GM23338 (cell line): ENCODE data around the gene ANKRD17. TPM values are rescaled to one million over a fixed set of nuclear protein-coding genes. Genes with fewer than 3 reads are reported as not detected.
"Not testable (repeated sequence)": the region's sequence is repeated elsewhere in the genome, so short reads cannot be mapped to it uniquely, and the experiment has no call there.

Experiments
- ATAC-seq: fragments of 200-7000 bp; cut with Tn5 transposase; 3 replicates; pipeline ENCODE4 v1.9.1; 2020
- DNase-seq: peaks from one replicate; pipeline ENCODE4 v3.0.0-alpha.2; 2015; ENCODE audit warnings: low spot score
- H2AFZ ChIP-seq: fragments of 200-600 bp; sonication (generic); 2 replicates; pipeline ENCODE4 v1.8.0; 2016; ENCODE audit warnings: antibody characterized with exemption, mild to moderate bottlenecking, moderate library complexity
- H3F3A ChIP-seq: fragments of 200-600 bp; sonication (generic); replicated peaks from 2 replicates; pipeline ENCODE4 v1.8.0; 2017; ENCODE audit warnings: antibody characterized with exemption, mixed run types, low read depth
- H3K27ac ChIP-seq: fragments of 200-600 bp; sonication (generic); 2 replicates; pipeline ENCODE4 v1.6.1; 2016; ENCODE audit warnings: low read depth
- H3K27me3 ChIP-seq: fragments of 200-600 bp; sonication (generic); 2 replicates; pipeline ENCODE4 v1.8.0; 2016; ENCODE audit warnings: mild to moderate bottlenecking, mixed run types, moderate library complexity; ENCODE audit not compliant: insufficient read depth
- H3K36me3 ChIP-seq: fragments of 200-600 bp; sonication (generic); 2 replicates; pipeline ENCODE4 v1.8.0; 2016; ENCODE audit warnings: mild to moderate bottlenecking; ENCODE audit not compliant: insufficient read depth
- H3K4me1 ChIP-seq: fragments of 200-600 bp; sonication (generic); 2 replicates; pipeline ENCODE4 v1.8.0; 2016; ENCODE audit warnings: mild to moderate bottlenecking, moderate library complexity; ENCODE audit not compliant: insufficient read depth
- H3K4me2 ChIP-seq: fragments of 200-600 bp; sonication (generic); 2 replicates; pipeline ENCODE4 v1.7.1; 2017; ENCODE audit warnings: mixed run types
- H3K4me3 ChIP-seq: fragments of 200-600 bp; sonication (generic); 2 replicates; pipeline ENCODE4 v1.6.1; 2016; ENCODE audit warnings: mixed run types
- H3K79me2 ChIP-seq: fragments of 200-600 bp; sonication (generic); replicated peaks from 2 replicates; pipeline ENCODE4 v1.8.0; 2017; ENCODE audit warnings: mild to moderate bottlenecking; ENCODE audit not compliant: insufficient read depth
- H3K9me2 ChIP-seq: fragments of 200-600 bp; sonication (generic); 2 replicates; pipeline ENCODE4 v1.8.0; 2017; ENCODE audit not compliant: insufficient read depth
- H4K20me1 ChIP-seq: fragments of 200-600 bp; sonication (generic); replicated peaks from 2 replicates; pipeline ENCODE4 v1.8.0; 2017; ENCODE audit warnings: mild to moderate bottlenecking; ENCODE audit not compliant: insufficient read depth
- H3K27ac Mint-ChIP-seq: 2 replicates; pipeline ENCODE4 v1.8.0; 2020; ENCODE audit warnings: inconsistent platforms, mild to moderate bottlenecking, moderate library complexity, mixed read lengths
- H3K27me3 Mint-ChIP-seq: 3 replicates; pipeline ENCODE4 v1.8.0; 2022; ENCODE audit warnings: low read depth, mild to moderate bottlenecking, moderate library complexity, mixed read lengths, inconsistent platforms; ENCODE audit not compliant: insufficient read depth, poor library complexity
- H3K36me3 Mint-ChIP-seq: 3 replicates; pipeline ENCODE4 v1.8.0; 2021; ENCODE audit warnings: low read depth, mild to moderate bottlenecking, inconsistent platforms, moderate library complexity, mixed read lengths
- H3K4me1 Mint-ChIP-seq: 3 replicates; pipeline ENCODE4 v1.8.0; 2020; ENCODE audit warnings: mild to moderate bottlenecking, inconsistent platforms, mixed read lengths
- H3K4me3 Mint-ChIP-seq: 3 replicates; pipeline ENCODE4 v1.8.0; 2021; ENCODE audit warnings: moderate library complexity, mild to moderate bottlenecking, inconsistent platforms, mixed read lengths
- H3K9me3 Mint-ChIP-seq: 3 replicates; pipeline ENCODE4 v1.8.0; 2020; ENCODE audit warnings: moderate library complexity, mild to moderate bottlenecking, inconsistent platforms, mixed read lengths
- CREB1 ChIP-seq: fragments of 250-450 bp; sonication (Bioruptor Pico); IDR thresholded peaks from 2 replicates; pipeline ENCODE4 v1.5.0; 2020; ENCODE audit warnings: low read depth, mild to moderate bottlenecking, moderate library complexity
- JUNB ChIP-seq: IDR thresholded peaks from one replicate; pipeline ENCODE4 v1.6.1; 2016; ENCODE audit warnings: antibody characterized with exemption; ENCODE audit not compliant: unreplicated experiment
- NANOG ChIP-seq: IDR thresholded peaks from 2 replicates; pipeline ENCODE4 v1.6.1; 2016; ENCODE audit warnings: antibody characterized with exemption, borderline replicate concordance
- ZNF331 ChIP-seq: fragments of 250-450 bp; sonication (Bioruptor Pico); IDR thresholded peaks from 2 replicates; pipeline ENCODE4 v1.5.0; 2020; ENCODE audit warnings: low read depth, mild to moderate bottlenecking, moderate library complexity
- polyA plus RNA-seq: library from polyadenylated mRNA; unstranded; fragments of >200 nt; fragmentation: Nextera tagmentation; extraction: Ambion mirVana; gene quantifications from 2 replicates; pipeline ENCODE4 v1.2.1, GENCODE V29; 2016
- total RNA-seq: library from RNA; depleted of rRNA; stranded (reverse); fragments of >200 nt; shearing (Covaris generic); gene quantifications from 2 replicates; pipeline ENCODE4 v1.2.3, GENCODE V29; 2014
- TF ChIP-seq, protein P1 (sequence below): fragments of 250-450 bp; sonication (Bioruptor Pico); IDR thresholded peaks from 2 replicates; pipeline ENCODE4 v1.5.0; 2020; ENCODE audit warnings: mild to moderate bottlenecking, moderate library complexity

The ANKRD17 gene
- total and polyA plus RNA-seq, 2 experiments from 2014 or later, result 41.9 to 85.3 TPM

DNA sequence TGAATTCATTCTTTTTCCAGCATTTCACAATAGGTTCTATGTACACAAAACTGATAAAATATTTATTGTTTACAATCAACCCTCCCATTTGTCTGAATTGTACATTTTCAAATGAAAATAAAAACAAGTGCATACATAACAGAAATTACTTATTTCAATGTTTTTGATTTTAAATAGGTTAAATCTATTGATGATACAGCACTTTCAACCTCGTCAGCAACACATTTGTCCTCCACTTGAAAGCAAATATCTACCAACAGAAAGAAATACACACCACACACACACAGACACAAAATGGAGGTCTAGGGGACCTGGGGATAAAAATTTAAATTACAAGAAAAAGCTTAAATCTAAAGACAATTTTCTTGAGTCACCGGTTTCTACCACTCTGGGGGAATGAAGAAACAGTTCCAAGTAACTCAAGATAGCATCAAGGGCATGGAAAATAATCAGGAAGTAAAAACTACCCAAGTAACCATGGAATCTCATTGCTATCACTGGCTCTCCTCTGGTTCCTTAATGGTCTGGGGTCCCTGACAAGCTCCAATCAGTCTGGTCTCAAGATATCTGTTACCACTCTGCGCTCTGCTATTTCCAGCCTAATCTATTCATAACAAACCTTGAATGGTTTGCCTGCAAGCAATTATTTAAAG, 27.6 kb downstream of the ANKRD17 start:
- H3F3A ChIP-seq, result no peaks in the 10 kb centered on the region
- no peaks in the 10 kb centered on the region for H3K27me3 ChIP-seq
- no peak overlapping the region for H3K27ac ChIP-seq
- H3K4me3 ChIP-seq, result no peak overlapping the region
- DNase-seq (no peak), ATAC-seq (no peak)
- peak overlapping the region; percentile 55 for H3K27ac Mint-ChIP-seq
- H3K4me1 Mint-ChIP-seq, result no peaks in the 10 kb centered on the region
- H3K9me2 ChIP-seq, result no peaks in the 10 kb centered on the region
- H3K4me3 Mint-ChIP-seq, result no peak overlapping the region
- peaks cover 1% of the 10 kb centered on the region for H3K27me3 Mint-ChIP-seq
- no peaks in the 10 kb centered on the region for H3K9me3 Mint-ChIP-seq
- peaks cover 5% of the 10 kb centered on the region; the same call in 1 of the 2 replicates for H4K20me1 ChIP-seq
- no peaks in the 10 kb centered on the region for H3K4me1 ChIP-seq
- no peak for TF ChIP-seq ZNF331 (CRISPR knock-in tag)
- no peak for TF ChIP-seq NANOG
- TF ChIP-seq CREB1 (CRISPR knock-in tag), result no peak
- TF ChIP-seq, protein P1, sequence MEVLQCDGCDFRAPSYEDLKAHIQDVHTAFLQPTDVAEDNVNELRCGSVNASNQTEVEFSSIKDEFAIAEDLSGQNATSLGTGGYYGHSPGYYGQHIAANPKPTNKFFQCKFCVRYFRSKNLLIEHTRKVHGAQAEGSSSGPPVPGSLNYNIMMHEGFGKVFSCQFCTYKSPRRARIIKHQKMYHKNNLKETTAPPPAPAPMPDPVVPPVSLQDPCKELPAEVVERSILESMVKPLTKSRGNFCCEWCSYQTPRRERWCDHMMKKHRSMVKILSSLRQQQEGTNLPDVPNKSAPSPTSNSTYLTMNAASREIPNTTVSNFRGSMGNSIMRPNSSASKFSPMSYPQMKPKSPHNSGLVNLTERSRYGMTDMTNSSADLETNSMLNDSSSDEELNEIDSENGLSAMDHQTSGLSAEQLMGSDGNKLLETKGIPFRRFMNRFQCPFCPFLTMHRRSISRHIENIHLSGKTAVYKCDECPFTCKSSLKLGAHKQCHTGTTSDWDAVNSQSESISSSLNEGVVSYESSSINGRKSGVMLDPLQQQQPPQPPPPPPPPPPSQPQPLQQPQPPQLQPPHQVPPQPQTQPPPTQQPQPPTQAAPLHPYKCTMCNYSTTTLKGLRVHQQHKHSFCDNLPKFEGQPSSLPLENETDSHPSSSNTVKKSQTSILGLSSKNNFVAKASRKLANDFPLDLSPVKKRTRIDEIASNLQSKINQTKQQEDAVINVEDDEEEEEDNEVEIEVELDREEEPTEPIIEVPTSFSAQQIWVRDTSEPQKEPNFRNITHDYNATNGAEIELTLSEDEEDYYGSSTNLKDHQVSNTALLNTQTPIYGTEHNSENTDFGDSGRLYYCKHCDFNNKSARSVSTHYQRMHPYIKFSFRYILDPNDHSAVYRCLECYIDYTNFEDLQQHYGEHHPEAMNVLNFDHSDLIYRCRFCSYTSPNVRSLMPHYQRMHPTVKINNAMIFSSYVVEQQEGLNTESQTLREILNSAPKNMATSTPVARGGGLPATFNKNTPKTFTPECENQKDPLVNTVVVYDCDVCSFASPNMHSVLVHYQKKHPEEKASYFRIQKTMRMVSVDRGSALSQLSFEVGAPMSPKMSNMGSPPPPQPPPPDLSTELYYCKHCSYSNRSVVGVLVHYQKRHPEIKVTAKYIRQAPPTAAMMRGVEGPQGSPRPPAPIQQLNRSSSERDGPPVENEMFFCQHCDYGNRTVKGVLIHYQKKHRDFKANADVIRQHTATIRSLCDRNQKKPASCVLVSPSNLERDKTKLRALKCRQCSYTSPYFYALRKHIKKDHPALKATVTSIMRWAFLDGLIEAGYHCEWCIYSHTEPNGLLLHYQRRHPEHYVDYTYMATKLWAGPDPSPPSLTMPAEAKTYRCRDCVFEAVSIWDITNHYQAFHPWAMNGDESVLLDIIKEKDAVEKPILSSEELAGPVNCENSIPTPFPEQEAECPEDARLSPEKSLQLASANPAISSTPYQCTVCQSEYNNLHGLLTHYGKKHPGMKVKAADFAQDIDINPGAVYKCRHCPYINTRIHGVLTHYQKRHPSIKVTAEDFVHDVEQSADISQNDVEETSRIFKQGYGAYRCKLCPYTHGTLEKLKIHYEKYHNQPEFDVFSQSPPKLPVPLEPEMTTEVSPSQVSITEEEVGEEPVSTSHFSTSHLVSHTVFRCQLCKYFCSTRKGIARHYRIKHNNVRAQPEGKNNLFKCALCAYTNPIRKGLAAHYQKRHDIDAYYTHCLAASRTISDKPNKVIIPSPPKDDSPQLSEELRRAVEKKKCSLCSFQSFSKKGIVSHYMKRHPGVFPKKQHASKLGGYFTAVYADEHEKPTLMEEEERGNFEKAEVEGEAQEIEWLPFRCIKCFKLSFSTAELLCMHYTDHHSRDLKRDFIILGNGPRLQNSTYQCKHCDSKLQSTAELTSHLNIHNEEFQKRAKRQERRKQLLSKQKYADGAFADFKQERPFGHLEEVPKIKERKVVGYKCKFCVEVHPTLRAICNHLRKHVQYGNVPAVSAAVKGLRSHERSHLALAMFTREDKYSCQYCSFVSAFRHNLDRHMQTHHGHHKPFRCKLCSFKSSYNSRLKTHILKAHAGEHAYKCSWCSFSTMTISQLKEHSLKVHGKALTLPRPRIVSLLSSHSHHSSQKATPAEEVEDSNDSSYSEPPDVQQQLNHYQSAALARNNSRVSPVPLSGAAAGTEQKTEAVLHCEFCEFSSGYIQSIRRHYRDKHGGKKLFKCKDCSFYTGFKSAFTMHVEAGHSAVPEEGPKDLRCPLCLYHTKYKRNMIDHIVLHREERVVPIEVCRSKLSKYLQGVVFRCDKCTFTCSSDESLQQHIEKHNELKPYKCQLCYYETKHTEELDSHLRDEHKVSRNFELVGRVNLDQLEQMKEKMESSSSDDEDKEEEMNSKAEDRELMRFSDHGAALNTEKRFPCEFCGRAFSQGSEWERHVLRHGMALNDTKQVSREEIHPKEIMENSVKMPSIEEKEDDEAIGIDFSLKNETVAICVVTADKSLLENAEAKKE, result no peak
- TF ChIP-seq JUNB, result no peak
- H3K79me2 ChIP-seq, result peaks cover 100% of the 10 kb centered on the region
- no peak overlapping the region for H3K4me2 ChIP-seq
- H3K36me3 ChIP-seq, result no peaks in the 10 kb centered on the region
- H2AFZ ChIP-seq, result no peak overlapping the region
- H3K36me3 Mint-ChIP-seq, result peaks cover 25% of the 10 kb centered on the region

DNA sequence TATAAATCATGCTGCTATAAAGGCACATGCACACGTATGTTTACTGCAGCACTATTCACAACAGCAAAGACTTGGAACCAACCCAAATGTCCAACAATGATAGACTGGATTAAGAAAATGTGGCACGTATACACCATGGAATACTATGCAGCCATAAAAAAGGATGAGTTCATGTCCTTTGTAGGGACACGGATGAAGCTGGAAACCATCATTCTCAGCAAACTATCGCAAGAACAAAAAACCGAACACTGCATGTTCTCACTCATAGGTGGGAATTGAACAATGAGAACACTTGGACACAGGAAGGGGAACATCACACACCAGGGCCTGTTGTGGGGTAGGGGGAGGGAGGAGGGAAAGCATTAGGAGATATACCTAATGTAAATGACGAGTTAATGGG, 29.8 kb downstream of the ANKRD17 start:
- not testable (repeated sequence) for H3K9me3 Mint-ChIP-seq, H3K4me3 ChIP-seq, H3K9me2 ChIP-seq, H4K20me1 ChIP-seq, H3K27me3 Mint-ChIP-seq, H3K4me3 Mint-ChIP-seq, H3K27ac Mint-ChIP-seq, H3K27me3 ChIP-seq, H3K4me2 ChIP-seq, H2AFZ ChIP-seq, H3K36me3 ChIP-seq, H3K27ac ChIP-seq, ATAC-seq, H3K4me1 ChIP-seq, DNase-seq, H3F3A ChIP-seq
- H3K36me3 Mint-ChIP-seq, result peaks cover 16% of the 10 kb centered on the region; the same call in 2 of the 3 replicates
- H3K79me2 ChIP-seq, result peaks cover 98% of the 10 kb centered on the region
- peaks cover 15% of the 10 kb centered on the region for H3K4me1 Mint-ChIP-seq
